WI38 (cell line): ENCODE data around the gene GIGYF2.

Experiments
- H3K4me3 ChIP-seq: 2 replicates; pipeline ENCODE4 v1.5.1; 2011; ENCODE audit warnings: low read depth, mild to moderate bottlenecking, control low read depth, low read length
- TF ChIP-seq, protein P1 (sequence below): IDR thresholded peaks from 2 replicates; pipeline ENCODE4 v1.5.1; 2012; ENCODE audit warnings: low read depth, mild to moderate bottlenecking, control low read depth, low read length

GIGYF2 gene

DNA sequence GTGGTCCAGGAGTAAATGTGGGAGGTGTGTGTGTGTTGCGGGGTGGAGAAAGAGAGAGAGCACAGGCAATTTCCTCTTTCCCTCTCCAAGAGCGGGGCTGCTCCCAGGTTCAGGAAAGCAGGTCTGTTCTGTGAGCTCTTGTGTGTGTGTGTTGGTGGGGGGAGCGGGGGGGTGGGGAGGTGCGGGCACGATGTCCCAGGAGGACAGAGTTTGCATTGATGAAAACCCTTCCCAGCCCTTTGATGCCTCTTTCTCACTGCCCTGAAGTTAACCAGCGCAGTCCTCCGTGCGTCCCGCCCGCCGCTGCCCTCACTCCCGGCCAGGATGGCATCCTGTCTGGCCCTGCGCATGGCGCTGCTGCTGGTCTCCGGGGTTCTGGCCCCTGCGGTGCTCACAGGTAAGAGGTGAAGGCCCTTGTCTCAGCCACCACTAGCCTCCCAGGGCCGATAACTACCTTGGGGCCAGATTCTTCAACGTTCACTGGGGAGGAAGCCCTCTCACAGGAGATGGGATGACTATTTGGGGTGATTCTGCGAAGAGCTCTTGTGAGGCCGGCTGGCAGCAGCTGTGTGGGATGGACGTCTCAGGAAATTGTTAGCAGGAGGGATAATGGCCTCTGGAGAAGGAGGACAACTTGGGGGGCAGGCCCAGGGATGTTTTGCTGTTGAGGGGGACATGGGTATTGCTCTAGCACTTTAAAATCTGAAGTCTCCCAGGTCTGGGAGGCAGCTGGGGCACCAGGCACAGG is 173.1 kb downstream of the GIGYF2 start, which contains the start of gene SNORC:
SNORC (plus strand) TSS at position 247 of the 748 bp plus-strand sequence; CDS start at position 325, 78 bp downstream.
- H3K4me3 ChIP-seq, result no peak within 1 kb of the TSS
- TF ChIP-seq, protein P1, sequence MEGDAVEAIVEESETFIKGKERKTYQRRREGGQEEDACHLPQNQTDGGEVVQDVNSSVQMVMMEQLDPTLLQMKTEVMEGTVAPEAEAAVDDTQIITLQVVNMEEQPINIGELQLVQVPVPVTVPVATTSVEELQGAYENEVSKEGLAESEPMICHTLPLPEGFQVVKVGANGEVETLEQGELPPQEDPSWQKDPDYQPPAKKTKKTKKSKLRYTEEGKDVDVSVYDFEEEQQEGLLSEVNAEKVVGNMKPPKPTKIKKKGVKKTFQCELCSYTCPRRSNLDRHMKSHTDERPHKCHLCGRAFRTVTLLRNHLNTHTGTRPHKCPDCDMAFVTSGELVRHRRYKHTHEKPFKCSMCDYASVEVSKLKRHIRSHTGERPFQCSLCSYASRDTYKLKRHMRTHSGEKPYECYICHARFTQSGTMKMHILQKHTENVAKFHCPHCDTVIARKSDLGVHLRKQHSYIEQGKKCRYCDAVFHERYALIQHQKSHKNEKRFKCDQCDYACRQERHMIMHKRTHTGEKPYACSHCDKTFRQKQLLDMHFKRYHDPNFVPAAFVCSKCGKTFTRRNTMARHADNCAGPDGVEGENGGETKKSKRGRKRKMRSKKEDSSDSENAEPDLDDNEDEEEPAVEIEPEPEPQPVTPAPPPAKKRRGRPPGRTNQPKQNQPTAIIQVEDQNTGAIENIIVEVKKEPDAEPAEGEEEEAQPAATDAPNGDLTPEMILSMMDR, result no peak

DNA sequence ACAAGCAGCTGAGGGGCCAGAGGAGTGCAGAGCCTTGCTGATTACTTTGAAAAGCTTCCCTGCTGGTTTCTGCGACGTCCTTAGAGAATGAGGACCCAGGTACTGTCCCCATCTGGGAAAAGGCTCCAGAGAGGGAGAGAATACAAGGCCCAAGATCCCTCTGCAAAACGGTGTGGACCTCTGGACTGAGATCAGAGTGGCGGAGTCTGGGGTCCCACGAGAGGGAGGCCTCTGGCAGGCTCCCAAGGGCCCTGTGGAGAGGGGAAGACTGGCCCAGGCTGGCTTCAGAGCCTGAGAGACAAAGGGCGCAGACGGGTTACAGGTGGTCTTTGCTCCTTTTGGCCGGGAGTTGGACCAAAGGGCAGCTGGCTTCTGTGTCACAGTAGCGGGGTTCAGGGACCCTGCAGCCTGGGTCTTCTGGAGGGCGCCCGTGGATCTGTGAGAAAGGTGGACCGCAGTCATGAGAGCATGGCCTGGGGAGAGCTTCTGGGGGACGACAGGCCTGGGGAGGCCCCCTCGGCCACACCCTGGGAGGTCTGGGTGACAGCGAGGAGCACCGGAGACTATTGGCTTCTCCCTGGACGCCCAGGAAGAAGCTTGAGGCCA is 173.7 kb downstream of the GIGYF2 start:
- TF ChIP-seq, protein P1, result no peak
- H3K4me3 ChIP-seq, result no peak overlapping the region

DNA sequence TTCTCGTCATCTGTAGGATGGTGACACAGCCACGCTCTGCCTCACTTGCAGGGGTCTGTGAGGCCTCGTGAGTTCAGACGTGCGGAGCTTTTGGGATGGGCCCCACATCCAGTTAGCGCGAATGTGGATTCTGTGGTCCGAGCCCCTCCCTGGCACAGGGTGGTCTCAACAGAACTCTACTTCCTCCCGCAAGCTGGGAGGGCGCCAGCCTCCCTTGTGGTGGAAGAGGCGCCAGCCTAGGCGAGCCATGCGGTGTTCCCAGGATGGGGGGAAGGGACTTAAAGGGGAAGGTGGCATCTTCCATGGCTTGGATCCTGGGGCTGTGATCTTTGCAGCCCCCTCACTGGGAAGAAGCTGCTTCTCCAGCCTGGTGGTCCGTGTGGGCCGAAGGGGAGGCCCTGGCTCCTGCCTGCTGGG is 174.3 kb downstream of the GIGYF2 start:
- H3K4me3 ChIP-seq, result no peak overlapping the region
- TF ChIP-seq, protein P1, result no peak

DNA sequence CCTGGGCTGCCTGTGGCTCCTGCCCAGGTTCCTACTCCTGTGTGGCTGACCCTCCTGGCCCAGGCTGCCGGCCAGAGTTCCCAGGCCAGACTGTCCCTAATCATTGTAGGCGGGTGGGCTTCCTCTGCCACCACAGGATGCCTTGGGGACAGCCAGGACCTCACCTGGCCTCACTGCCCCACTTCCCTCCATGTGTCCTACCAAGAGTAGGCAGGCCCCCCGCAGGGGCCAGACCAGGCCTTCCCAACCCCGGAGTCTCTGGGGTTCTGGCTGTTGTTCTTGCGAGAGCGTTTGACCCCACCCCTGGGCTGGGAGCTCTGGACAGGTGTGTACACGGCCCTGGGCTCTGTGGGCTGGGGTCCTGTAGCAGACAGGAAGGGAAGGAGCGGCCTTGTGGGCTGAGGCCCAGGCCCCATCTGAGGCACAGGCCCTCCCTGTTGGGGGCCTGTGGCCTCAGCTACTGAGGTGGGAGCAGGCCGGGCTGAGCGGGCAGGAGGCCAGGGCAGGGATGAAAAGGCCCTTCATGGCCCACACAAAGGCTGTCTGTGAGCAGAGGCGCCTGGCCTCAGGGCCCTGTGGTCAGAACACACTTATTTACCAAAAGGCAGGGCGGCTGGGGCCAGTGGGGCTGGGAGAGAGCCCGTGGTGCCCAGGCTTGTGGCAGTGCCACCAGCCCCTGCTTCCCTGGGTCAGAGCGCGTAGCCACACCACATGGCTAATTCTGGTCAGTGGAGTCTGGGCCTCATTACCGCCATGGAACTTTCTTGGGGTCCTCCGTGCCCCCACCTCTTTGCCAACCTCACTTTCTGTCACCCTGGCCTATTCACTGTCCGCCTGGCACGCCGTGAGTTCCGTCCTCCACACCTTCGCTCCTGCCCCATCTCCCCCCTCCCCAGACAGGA is 175.0 kb downstream of the GIGYF2 start:
- TF ChIP-seq, protein P1, result no peak
- no peak overlapping the region for H3K4me3 ChIP-seq

DNA sequence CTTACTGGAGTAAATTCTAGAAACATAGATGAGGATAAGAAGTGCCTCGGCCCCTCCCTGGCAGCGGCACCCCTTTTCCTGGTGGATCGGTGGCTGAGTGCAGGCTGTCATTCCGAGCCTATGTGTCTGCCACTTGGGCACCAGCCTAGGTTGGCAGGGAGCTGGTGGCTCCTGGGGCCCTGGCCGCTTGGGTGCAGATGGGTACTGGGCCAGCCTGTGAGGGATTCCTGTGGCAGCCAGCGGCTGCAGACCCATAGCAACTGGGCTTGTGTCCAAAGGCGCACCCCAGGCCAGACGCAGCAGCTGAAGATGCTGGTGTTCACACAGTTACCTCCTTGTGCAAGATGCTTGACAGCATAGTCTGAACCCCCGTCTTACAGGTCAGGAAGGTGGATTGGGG is 175.7 kb downstream of the GIGYF2 start:
- H3K4me3 ChIP-seq, result no peak overlapping the region
- TF ChIP-seq, protein P1, result no peak

DNA sequence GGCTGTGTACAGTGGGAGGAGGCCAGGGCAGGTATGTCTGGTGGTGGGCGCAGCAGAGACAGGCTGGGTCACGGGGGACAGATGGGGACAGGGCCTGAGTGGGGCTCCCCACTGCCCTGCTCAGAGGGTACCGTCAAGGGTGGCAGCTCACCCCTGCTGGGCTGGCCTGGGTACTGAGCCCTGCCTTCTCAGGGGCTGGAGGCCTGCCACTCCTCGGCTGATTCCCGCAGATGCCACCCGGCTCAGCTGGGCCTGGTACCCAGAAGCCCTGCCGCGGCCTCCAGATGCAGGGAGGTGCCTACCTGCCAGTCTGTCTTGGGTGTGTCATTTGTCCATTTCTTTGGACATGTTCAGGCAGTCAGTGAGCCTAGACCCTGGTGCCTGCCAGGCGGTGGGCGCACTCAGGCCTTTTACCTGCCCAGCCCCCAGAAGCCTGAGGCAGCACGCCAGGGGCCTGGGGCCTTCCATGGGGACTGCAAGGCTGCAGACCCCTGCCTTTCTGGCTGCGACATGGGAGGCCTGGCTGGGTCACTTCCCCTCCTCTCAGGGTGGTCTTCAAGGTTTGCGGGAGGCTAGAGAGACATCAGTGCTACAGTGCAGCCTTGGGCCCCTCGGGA is 176.3 kb downstream of the GIGYF2 start:
- no peak overlapping the region for H3K4me3 ChIP-seq
- TF ChIP-seq, protein P1, result no peak
